Activated T-helper 9 cell treated with anti-CD3 and anti-CD28 coated beads, Interleukin-2, amount 50 U/mL, for 16 hours (primary cell): ENCODE measurements around the gene VEGFC.

Source experiments
- DNase-seq: peaks from one replicate; pipeline ENCODE4 v3.0.0-alpha.2; 2020; ENCODE audit warnings: low read depth

VEGFC gene, protein sequence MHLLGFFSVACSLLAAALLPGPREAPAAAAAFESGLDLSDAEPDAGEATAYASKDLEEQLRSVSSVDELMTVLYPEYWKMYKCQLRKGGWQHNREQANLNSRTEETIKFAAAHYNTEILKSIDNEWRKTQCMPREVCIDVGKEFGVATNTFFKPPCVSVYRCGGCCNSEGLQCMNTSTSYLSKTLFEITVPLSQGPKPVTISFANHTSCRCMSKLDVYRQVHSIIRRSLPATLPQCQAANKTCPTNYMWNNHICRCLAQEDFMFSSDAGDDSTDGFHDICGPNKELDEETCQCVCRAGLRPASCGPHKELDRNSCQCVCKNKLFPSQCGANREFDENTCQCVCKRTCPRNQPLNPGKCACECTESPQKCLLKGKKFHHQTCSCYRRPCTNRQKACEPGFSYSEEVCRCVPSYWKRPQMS

DNA sequence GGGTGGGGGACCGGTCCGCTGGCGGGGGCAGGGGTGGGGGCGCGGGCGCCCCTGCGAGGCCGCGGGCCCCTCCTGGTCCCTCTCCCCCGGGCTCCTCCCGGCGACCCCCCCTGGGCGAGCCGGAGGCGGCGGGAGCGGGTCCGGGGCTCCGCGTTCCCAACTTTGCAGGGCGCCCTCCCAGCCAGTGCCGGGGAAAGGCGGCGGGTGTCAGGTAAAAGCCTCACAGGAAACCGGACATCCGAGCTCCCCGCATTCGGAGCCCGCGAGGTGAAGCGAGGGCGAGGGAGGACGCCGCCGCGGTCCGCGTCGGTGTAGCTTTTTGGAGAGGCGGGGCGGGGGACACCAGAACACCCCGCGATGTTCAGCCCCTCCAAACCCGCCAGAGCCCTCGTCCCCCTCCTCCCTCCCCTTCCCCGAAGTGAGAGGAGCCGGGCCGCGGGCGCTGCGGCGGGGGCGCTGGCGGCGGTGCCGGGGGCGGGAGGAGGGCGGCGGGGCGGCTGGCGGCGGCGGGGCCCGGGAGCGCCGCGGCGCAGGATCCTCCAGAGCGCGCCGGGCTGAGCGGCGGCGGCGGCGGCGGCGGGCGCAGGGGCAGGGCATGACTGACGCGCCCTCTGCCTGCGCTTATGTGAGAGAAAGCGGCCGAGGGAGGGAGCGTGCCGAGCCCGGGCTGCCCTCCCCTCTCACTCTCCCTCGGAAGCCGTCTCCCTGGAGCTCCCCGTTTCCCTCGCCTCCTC, at the start of gene VEGFC:
VEGFC (minus strand) TSS at position 597 of the 734 bp plus-strand sequence. CDS start 611 bp downstream, outside the sequence.
- no peak for DNase-seq

DNA sequence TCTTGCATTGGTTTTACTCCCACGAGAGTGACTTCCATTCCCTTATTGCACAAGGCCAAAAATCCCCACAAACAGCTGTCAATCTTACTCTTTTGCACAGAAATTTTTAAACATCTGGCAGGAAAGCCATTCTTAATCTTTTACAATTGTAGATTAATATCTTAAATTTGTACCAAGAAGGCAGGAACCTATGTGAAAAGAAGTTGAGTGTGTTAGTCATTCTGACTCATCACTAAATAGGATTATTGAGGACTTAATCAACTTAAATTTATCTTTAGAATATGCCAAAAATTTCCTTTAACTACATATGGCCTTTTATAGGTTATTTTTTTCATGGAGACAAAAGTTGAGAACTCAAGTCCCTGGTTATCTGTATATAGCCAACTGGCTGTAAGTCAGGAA, 49.0 kb upstream of the VEGFC start:
- no peak for DNase-seq

DNA sequence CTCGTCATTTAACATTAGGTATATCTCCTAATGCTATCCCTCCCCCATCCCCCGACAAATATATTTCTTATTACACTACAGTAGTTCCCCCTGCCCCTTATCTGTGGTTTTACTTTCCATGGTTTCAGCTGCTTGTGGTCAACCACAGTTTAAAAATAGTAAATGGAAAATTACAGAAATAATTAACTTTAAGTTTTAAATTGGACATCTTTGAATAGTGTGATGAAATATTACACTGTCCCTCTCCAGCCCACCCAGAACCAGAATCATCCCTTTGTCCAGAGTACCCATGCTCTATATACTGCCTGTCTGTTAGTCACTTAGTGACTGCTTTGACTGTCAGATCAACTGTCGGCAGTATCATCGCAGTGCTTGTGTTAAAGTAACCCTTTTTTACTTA, 47.4 kb upstream of the VEGFC start:
- no peak for DNase-seq

DNA sequence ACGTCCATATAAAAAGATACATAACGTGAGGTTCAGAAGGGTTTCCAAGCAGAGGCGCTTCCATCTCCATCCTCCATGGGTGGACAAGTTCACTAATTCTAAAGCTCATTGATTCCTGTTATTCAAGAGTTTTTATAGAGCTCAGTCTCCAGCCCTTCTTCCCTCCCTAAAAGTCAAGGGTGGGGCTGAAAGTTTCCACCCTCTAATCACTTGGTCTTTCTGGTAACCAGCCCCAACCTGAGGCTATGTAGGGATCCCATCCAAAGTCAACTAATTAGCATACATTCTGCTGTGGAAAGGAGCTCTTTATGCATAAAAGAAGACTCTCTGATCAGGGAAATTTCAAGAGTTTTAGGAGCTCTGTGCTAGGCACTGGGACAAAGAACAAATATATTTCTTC, 46.9 kb upstream of the VEGFC start:
- DNase-seq = no peak

GRCh38 chr4:176838601-176839433, 46.1 kb upstream of the VEGFC start:
- no peak for DNase-seq

- DNase-seq = no peak
These were observed 44.6 kb upstream of the VEGFC start for GRCh38 chr4:176837169-176837895.

- no peak for DNase-seq
These were observed 41.8 kb upstream of the VEGFC start for GRCh38 chr4:176834531-176834930.

GRCh38 chr4:176833400-176834175, 40.9 kb upstream of the VEGFC start:
- no peak for DNase-seq

GRCh38 chr4:176830971-176831370, 38.2 kb upstream of the VEGFC start:
- no peak for DNase-seq

- no peak for DNase-seq
These were observed 32.9 kb upstream of the VEGFC start for GRCh38 chr4:176825586-176825985.

DNA sequence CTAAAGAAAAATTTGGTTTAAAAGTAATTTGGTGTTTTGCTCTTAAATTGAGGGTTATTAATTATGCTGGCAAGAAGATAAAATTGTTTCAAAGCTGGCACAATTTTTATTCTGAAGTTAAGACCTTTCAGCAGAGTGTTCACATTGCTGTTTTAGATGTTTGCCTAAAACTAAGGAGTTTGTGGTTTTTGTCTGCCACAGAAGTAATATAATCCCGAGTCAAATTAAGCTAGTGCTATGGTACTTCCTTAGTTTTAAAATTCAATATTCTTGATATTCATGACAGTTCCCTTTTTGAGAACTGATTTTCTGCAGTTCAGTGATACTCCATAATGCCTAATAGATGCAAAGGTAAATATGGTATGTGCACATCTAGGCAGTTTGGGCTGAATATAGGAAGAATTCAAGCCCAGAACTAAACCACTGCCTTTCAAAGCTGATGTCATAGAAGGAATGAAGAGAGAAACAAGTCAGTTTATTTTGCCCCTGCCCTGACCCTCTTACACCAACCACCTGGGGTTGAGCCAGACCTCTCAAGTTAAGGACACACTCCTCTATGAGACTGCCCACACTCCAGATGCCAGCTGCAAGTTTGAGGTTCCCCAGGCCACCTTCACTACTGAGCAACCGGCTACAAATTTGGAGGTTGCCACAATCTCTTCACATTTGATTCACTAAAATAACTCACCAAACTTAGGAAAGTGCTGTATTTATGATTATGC, 32.1 kb upstream of the VEGFC start:
- no peak for DNase-seq

DNA sequence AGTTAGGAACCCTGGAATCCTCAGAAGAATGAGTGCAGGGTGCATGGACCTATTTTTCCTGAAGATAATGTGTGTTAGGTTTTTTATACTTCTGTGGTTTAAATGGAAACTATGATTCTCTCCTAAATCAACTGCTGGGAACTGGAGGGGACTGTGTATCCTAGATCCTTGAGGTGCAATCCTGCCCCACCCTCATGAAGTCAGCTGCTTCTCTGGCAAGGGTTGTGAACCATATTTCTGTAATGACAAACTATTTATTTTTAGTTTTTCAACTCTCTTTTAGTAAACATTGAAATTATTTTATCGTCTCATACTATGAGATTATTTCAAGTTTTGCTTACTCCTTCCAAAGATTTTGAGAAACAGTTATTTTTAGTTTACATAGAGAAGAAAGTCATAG, 25.8 kb upstream of the VEGFC start:
- DNase-seq = no peak

GRCh38 chr4:176817204-176817603, 24.5 kb upstream of the VEGFC start:
- DNase-seq = no peak

DNA sequence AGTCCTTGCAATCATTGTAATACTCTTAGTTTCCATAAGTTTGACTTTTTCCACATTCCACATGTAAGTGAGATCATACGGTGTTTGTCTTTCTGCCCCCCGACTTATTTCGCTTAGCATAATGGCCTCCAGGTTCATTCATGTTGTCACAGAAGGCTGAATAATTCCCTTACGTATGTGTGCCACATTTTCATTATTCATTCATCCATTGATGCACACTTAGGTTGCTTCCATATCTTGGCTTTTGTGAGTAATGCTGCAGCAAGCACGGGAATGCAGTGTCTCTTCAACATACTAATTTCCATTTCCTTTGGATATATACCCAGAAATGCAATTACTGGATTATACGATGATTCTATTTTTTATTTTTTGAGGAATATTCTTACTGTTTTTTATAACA, 22.0 kb upstream of the VEGFC start:
- DNase-seq = no peak

DNA sequence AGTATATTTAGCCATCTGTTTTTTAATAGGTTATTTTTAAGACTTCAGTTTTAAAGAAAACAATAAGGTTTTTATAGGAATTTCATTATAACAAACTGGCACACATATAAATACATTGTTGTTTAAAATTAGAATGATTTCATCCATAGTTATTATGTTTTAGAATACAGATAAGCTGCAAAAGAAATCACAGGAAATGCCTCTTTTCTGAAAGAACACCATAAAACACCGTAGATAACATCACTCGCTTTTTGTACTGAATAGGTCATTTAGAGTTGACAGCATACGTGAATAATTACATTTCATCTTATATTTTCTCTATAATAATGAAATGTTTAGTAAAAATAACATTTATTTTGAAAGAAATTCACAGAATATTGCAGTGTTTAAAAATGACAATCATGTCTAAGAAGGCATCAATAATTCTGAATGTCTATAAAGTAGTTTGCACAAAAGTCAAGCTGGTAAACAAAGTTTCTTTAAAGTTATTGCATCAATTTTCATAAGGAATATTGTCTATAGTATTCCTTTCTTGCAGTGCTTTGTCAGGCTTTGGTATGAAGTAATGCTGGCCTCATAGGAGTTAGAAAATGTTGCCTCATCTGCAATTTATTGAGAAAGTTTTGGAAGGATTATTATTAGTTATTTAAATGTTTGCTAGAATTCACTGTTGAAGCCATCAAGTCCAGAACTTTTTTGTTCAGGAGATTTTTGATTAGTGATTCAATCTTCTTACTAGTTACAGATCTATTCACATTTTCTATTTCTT, 17.9 kb upstream of the VEGFC start:
- no peak for DNase-seq

DNA sequence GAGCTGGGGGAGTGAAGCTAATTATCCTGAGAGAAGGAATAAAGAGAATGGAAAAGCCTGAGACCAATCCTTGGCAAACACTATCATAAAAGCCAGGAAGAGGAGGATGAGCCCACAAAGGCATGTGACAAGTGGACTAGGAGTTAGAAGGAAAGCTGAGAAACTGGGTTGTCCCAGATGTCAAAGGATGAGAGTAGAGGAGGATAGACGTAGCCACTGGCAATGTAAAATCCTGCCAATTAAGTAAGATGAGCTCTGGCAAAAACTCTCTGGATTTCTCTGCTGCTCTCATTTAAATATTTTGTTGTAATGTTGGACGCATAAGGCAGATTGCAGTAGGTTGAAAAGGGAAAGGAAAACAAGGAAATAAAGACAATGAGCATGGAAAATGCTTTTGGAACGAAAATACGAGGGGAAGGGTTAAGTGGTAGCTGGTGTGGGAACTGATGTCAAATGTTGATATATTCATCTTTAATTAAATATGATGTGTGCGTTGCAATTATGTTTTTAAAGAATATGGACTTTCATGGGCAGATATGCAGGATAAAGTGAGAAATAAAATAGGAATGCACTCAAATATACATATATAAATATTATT, 14.2 kb upstream of the VEGFC start:
- no peak for DNase-seq

GRCh38 chr4:176805155-176805554, 12.4 kb upstream of the VEGFC start:
- DNase-seq = no peak

- DNase-seq = no peak
These were observed 8.3 kb upstream of the VEGFC start for GRCh38 chr4:176800891-176801534.

DNA sequence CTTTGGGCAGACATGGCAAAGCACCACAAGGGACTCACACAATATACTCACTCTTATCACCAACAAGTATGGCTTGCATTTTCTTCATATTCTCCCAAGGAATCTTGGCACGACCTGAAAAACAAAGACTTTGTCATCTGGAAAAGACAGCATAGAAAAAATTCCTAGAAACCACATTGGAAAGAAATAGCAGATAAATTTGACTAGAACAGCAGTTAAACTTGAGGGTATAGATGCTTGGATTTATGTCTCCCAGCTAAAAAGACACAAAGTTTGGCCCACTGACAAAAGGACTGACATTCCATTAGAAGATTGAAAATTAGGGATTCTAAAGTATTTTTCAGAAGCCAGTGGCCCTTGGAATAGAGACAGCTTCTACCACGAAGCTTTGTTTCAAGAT, 6.9 kb upstream of the VEGFC start:
- DNase-seq = no peak
